GM20431 (cell line): Measurements from ENCODE around the gene GLT8D2.

ENCODE experiments used
- in situ Hi-C: fragments of 300-500 bp; cut with MseI, MboI; formaldehyde crosslinking; loops from one replicate; pipeline ENCODE4 v1.15.0; 2020; ENCODE audit warnings: low sequenced_read_pairs; ENCODE audit not compliant: unreplicated experiment

The GLT8D2 gene

GRCh38 chr12:104049903-104050356, at the start of gene GLT8D2:
GLT8D2 (minus strand) TSS chr12:104050187; CDS start chr12:104019648, 30,539 bp downstream.
- in situ Hi-C loops, result no loop called here

GRCh38 chr12:104097954-104098353, 48.0 kb upstream of the GLT8D2 start:
- in situ Hi-C loops, result no loop called here

- in situ Hi-C loops, result no loop called here
Measured at GRCh38 chr12:104095289-104095688, 45.3 kb upstream of the GLT8D2 start.

- in situ Hi-C loops, result no loop called here
Measured at GRCh38 chr12:104094284-104094683, 44.3 kb upstream of the GLT8D2 start.

GRCh38 chr12:104091136-104091535, 41.1 kb upstream of the GLT8D2 start:
- in situ Hi-C loops, result no loop called here

- in situ Hi-C loops, result no loop called here
Measured at GRCh38 chr12:104090685-104091084, 40.7 kb upstream of the GLT8D2 start.

- in situ Hi-C loops, result no loop called here
Measured at GRCh38 chr12:104083769-104084475, 33.9 kb upstream of the GLT8D2 start.

- in situ Hi-C loops, result no loop called here
Measured at GRCh38 chr12:104080764-104081163, 30.8 kb upstream of the GLT8D2 start.

- in situ Hi-C loops, result no loop called here
Measured at GRCh38 chr12:104079024-104079423, 29.0 kb upstream of the GLT8D2 start.

- in situ Hi-C loops, result no loop called here
Measured at GRCh38 chr12:104073699-104074098, 23.7 kb upstream of the GLT8D2 start.

- in situ Hi-C loops, result no loop called here
Measured at GRCh38 chr12:104072099-104072498, 22.1 kb upstream of the GLT8D2 start.

- in situ Hi-C loops, result no loop called here
Measured at GRCh38 chr12:104064842-104065427, 14.9 kb upstream of the GLT8D2 start.

GRCh38 chr12:104064031-104064841, 14.2 kb upstream of the GLT8D2 start, which contains the start of gene HCFC2:
HCFC2 (plus strand) TSS chr12:104064531; CDS start chr12:104064561, 30 bp downstream.
- in situ Hi-C loops, result no loop called here

GRCh38 chr12:104063712-104064030, 13.7 kb upstream of the GLT8D2 start:
- in situ Hi-C loops, result no loop called here

- in situ Hi-C loops, result no loop called here
Measured at GRCh38 chr12:104060791-104061190, 10.8 kb upstream of the GLT8D2 start.

- in situ Hi-C loops, result no loop called here
Measured at GRCh38 chr12:104059963-104060362, 10.0 kb upstream of the GLT8D2 start.

GRCh38 chr12:104058802-104059201, 8.8 kb upstream of the GLT8D2 start:
- in situ Hi-C loops, result no loop called here

GRCh38 chr12:104057771-104058197, 7.8 kb upstream of the GLT8D2 start:
- in situ Hi-C loops, result no loop called here

- in situ Hi-C loops, result no loop called here
Measured at GRCh38 chr12:104056419-104056972, 6.5 kb upstream of the GLT8D2 start.

- in situ Hi-C loops, result no loop called here
Measured at GRCh38 chr12:104055686-104056388, 5.8 kb upstream of the GLT8D2 start.
